ENCODE results near the gene WBP1. TPM values are rescaled to one million over a fixed set of nuclear protein-coding genes. Genes with fewer than 3 reads are reported as not detected.
A peak's percentile ranks its signal among the peaks of the same experiment; 100 is the strongest.
"Not testable (repeated sequence)": the region's sequence is repeated elsewhere in the genome, so short reads cannot be mapped to it uniquely, and the experiment has no call there.

The WBP1 gene
- total RNA-seq, 4 donors from 2014 or later = 40.7 to 121 (median 47.0) TPM

DNA sequence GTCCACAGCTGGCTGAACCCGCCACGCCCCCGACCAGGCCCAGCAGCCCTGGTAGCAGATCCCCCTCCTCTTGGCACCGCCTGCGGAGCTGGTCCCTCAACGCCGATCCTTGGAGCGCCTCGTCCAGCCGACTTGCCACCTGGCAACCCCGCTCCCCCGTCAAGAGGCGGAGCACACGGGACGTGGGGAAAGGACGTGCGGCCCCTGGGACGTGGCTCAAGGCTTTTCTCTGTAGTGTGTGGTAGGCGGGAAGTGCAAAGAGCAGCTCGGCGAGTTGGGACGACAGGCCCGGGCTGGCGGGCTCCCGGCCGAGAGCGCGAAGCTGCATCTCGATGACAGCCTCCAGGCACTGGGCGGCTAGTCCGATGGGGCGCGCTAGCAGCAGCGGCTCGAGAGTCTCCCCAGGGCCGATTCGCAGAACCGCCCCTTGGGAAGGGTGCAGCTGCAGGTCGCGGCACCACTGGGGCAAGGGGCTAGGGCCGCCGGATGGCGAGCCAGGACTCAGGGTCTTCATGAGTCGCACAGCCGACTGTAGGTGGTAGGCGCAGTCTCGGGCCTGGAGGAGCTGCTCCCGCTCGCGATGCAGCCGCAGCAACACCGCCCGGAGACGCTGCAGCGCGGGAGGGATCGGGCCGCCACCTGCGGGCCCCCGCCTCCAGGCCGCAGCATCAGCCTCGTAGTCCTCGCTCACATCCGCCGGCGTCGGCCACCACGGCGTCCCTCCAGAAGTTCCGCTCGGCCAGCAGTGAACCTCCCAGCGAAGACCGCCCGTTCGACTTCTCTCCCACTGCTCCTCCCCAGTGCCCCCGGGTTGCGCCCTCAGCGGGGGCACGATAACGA, 23.9 kb downstream of the WBP1 start:
- Histone ChIP-seq H3K36me3 (peaks cover 3% of the 10 kb centered on the region), H3K4me3 (peak overlapping the region; percentile 79), H3K9me3 (no peaks in the 10 kb centered on the region), H3K4me1 (peaks cover 31% of the 10 kb centered on the region), H3K27me3 (no peaks in the 10 kb centered on the region), H3K27ac (peak overlapping the region; percentile 82)
- TF ChIP-seq POLR2AphosphoS5 (IDR thresholded peaks at IDR 0.05) (peak in 1 of 3 donors; percentile 23), POLR2A (IDR thresholded peaks at IDR 0.05) (no peak)
- DNase-seq (ENCODE audit: low spot score in 2 of 2) = no peak
- no CpG with 5 or more reads among the region's 80 CpGs for WGBS

GRCh38 chr2:74482801-74483674, 24.8 kb downstream of the WBP1 start, which contains the start of the genes CCDC142 and TTC31:
CCDC142 (minus strand) TSS chr2:74482998; CDS start chr2:74482837, 161 bp downstream.
TTC31 (plus strand) TSS chr2:74483081; CDS start chr2:74483096, 15 bp downstream.
- no peaks in the 10 kb centered on the region for H3K9me3 ChIP-seq
- 2% methylated on average over 28 of the region's 50 CpGs for WGBS
- H3K4me3 ChIP-seq = peak within 1 kb of the TSS; percentile 79
- H3K36me3 ChIP-seq = peaks cover 3% of the 10 kb centered on the region
- H3K27me3 ChIP-seq = no peaks in the 10 kb centered on the region
- TF ChIP-seq EP300 (IDR thresholded peaks at IDR 0.05) (no peak), POLR2A (IDR thresholded peaks at IDR 0.05) (no peak), CTCF (IDR thresholded peaks at IDR 0.05) (peak; percentile 66 to 87), POLR2AphosphoS5 (IDR thresholded peaks at IDR 0.05) (peak in 2 of 3 donors; percentile 48 to 65)
- peaks cover 31% of the 10 kb centered on the region for H3K4me1 ChIP-seq
- peak within 1 kb of the TSS; percentile 82 for H3K27ac ChIP-seq
- DNase-seq (ENCODE audit: low spot score in 2 of 2) = peak; percentile 98 to 99

DNA sequence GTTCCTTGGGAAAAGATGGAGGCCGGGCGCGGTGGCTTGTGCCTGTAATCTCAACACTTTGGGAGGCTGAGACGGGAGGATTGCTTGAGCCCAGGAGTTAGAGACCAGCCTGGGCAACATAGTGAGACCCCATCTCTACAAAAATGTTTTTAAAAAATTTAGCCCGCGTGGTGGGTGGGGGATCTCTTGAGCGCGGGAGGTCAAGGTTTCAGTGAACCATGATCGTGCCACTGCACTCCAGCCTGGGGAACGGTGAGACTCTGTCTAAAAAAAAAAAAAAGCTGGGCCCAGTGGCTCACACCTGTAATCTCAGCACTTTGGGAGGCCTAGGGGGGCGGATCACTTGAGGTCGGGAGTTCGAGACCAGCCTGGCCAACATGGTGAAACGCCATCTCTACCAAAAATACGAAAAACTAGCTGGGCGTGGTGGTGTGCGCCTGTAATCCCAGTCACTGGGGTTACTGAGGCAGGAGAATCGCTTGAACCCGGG, 25.5 kb downstream of the WBP1 start:
- H3K36me3 ChIP-seq; H3K27me3 ChIP-seq; DNase-seq (ENCODE audit: low spot score in 2 of 2); H3K9me3 ChIP-seq; H3K27ac ChIP-seq: not testable (repeated sequence)
- Histone ChIP-seq H3K4me3 (peak overlapping the region; percentile 79), H3K4me1 (peaks cover 31% of the 10 kb centered on the region)
- WGBS = 80% methylated on average over 19 of the region's 19 CpGs

- peaks cover 22% of the 10 kb centered on the region for H3K4me1 ChIP-seq
- WGBS = 81% methylated on average over 2 of the region's 2 CpGs
- TF ChIP-seq EP300 (IDR thresholded peaks at IDR 0.05) = no peak
- no peak for TF ChIP-seq CTCF (IDR thresholded peaks at IDR 0.05)
- TF ChIP-seq POLR2A (IDR thresholded peaks at IDR 0.05) = no peak
- peaks cover 25% of the 10 kb centered on the region for H3K36me3 ChIP-seq
- H3K9me3 ChIP-seq = no peaks in the 10 kb centered on the region
- no peak overlapping the region for H3K4me3 ChIP-seq
- H3K27me3 ChIP-seq = no peaks in the 10 kb centered on the region
- DNase-seq (ENCODE audit: low spot score in 2 of 2) = no peak
- H3K27ac ChIP-seq = no peak overlapping the region
Observed at GRCh38 chr2:74486141-74486540, 27.9 kb downstream of the WBP1 start.

DNA sequence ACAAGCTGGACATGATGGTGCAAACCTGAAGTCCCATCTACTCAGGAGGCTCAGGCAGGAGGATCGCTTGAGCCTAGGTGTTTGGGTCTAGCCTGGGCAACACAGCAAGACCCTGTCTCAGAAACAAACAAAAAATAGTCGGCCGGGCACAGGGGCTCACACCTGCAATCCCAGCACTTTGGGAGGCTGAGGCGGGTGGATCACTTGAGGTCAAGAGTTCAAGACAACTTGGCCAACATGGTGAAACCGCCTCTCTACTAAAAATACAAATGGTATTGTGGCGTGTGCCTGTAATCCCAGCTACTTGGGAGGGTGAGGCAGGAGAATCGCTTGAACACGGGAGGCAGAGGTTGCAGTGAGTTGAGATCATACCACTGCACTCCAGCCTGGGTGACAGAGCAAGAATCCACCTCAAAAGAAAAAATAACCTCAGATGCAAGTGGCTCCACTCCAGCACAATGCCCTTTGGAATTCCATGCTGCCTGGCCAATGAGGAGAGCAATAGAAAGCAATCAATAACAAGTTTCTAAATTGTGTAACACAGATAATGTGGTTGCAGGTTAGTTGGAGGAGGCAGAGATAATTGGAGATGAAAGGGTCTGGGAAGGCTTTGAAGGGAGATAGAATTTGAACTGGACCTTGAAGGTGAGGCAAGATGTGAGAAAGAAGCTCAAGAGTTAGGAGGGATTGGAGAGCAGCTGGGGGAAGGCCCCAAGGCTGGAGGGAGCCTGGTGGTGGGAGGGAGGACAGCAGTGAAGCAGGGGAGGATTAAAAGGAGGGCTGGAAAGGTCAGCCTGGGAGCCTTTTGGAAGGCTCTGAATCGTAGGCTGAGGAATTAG, 30.6 kb downstream of the WBP1 start:
- no peak overlapping the region for H3K4me3 ChIP-seq
- no peak overlapping the region for H3K27ac ChIP-seq
- no peak for DNase-seq (ENCODE audit: low spot score in 2 of 2)
- H3K9me3 ChIP-seq = no peaks in the 10 kb centered on the region
- peaks cover 4% of the 10 kb centered on the region for H3K4me1 ChIP-seq
- no peaks in the 10 kb centered on the region for H3K27me3 ChIP-seq
- H3K36me3 ChIP-seq = peaks cover 52% of the 10 kb centered on the region
- 85% methylated on average over 9 of the region's 9 CpGs for WGBS
- TF ChIP-seq POLR2A (IDR thresholded peaks at IDR 0.05) (no peak), EP300 (IDR thresholded peaks at IDR 0.05) (no peak), POLR2AphosphoS5 (IDR thresholded peaks at IDR 0.05) (no peak), CTCF (IDR thresholded peaks at IDR 0.05) (no peak)

Measured in suprapubic skin (tissue), 4 donors.